Activated naive CD4-positive, alpha-beta T cell treated with anti-CD3 and anti-CD28 coated beads for 36 hours (primary cell): ENCODE data around the gene KDM4B. TPM values are rescaled to one million over a fixed set of nuclear protein-coding genes. Genes with fewer than 3 reads are reported as not detected.

ENCODE experiments used
- CTCF ChIA-PET: fragments of 350-600 bp; sonication (Branson Sonifier 250); formaldehyde crosslinking; loops from one replicate; lab custom pipeline; 2021; ENCODE audit warnings: antibody characterized with exemption; lab: Charles Lee
- DNase-seq: peaks from one replicate; pipeline ENCODE4 v3.0.0-alpha.2; 2020
- H3K27ac Mint-ChIP-seq: one replicate; pipeline ENCODE4 v1.8.0; 2021; ENCODE audit warnings: mild to moderate bottlenecking, mixed read lengths
- H3K27me3 Mint-ChIP-seq: one replicate; pipeline ENCODE4 v1.8.0; 2021; ENCODE audit warnings: low read depth, mixed read lengths
- H3K36me3 Mint-ChIP-seq: one replicate; pipeline ENCODE4 v1.8.0; 2021; ENCODE audit warnings: low read depth, mixed read lengths
- H3K4me1 Mint-ChIP-seq: one replicate; pipeline ENCODE4 v1.8.0; 2021; ENCODE audit warnings: low read depth, mixed read lengths
- H3K4me3 Mint-ChIP-seq: one replicate; pipeline ENCODE4 v1.8.0; 2021; ENCODE audit warnings: mild to moderate bottlenecking, moderate library complexity, mixed read lengths
- H3K9me3 Mint-ChIP-seq: one replicate; pipeline ENCODE4 v1.8.0; 2021; ENCODE audit warnings: mixed read lengths
- intact Hi-C: fragments of 100-400 bp; cut with micrococcal nuclease; formaldehyde crosslinking; loops from one replicate; pipeline ENCODE4 v1.15.1; 2023
- total RNA-seq, 2 experiments: library from RNA; stranded (reverse); gene quantifications; one replicate each; pipeline ENCODE4 v1.2.3, GENCODE V29; 2021

The KDM4B gene
- total RNA-seq, 2 experiments from 2014 or later: 10.5 to 12.7 TPM

- H3K36me3 Mint-ChIP-seq: peaks cover 2% of the 10 kb centered on the region
- no peak overlapping the region for H3K27ac Mint-ChIP-seq
- no peaks in the 10 kb centered on the region for H3K9me3 Mint-ChIP-seq
- DNase-seq: no peak
- CTCF ChIA-PET: interaction anchor here (0.7 kb wide), 1 partner anchor 519 kb away, joined by 3 read pairs; no protein-coding TSS in a partner anchor
- peaks cover 1% of the 10 kb centered on the region for H3K4me1 Mint-ChIP-seq
- intact Hi-C loops: no loop called here
- no peaks in the 10 kb centered on the region for H3K27me3 Mint-ChIP-seq
- H3K4me3 Mint-ChIP-seq: no peak overlapping the region
These were observed 84.1 kb downstream of the KDM4B start for GRCh38 chr19:5052945-5053485.

DNA sequence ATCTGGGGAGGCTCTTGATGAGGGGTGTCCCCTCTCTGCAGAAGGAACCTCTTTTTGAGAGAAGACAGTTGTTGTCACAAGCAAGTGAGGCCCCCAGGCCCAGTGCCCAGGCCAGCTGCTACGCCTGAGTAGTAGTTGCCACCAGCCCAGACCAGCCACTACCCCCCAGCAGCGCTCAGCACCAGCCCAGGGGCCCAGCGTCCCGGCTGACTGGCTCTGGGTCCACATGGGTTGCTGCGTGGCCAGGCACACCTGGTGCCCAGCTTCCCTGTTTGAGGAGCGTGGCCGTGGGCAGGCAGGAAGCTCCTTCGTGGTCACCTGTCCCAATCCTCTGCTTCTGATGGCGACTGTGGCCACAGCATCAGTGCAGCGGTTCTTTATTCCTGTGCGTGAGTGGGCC lies 84.7 kb downstream of the KDM4B start:
- Mint-ChIP-seq H3K27ac (no peak overlapping the region), H3K4me3 (no peak overlapping the region), H3K4me1 (no peaks in the 10 kb centered on the region), H3K9me3 (no peaks in the 10 kb centered on the region), H3K36me3 (peaks cover 2% of the 10 kb centered on the region), H3K27me3 (no peaks in the 10 kb centered on the region)
- DNase-seq: no peak
- CTCF ChIA-PET: interaction anchor here (1.0 kb wide), 1 partner anchor 494 kb away, joined by 3 read pairs; no protein-coding TSS in a partner anchor
- intact Hi-C loops: no loop called here

GRCh38 chr19:5054551-5055456 lies 85.9 kb downstream of the KDM4B start:
- Mint-ChIP-seq H3K27me3 (no peaks in the 10 kb centered on the region), H3K4me1 (no peaks in the 10 kb centered on the region), H3K36me3 (peaks cover 2% of the 10 kb centered on the region), H3K4me3 (no peak overlapping the region), H3K27ac (no peak overlapping the region), H3K9me3 (no peaks in the 10 kb centered on the region)
- CTCF ChIA-PET: interaction anchor here (1.0 kb wide), 1 partner anchor 493 kb away, joined by 3 read pairs; no protein-coding TSS in a partner anchor
- DNase-seq: no peak
- intact Hi-C loops: no loop called here

DNA sequence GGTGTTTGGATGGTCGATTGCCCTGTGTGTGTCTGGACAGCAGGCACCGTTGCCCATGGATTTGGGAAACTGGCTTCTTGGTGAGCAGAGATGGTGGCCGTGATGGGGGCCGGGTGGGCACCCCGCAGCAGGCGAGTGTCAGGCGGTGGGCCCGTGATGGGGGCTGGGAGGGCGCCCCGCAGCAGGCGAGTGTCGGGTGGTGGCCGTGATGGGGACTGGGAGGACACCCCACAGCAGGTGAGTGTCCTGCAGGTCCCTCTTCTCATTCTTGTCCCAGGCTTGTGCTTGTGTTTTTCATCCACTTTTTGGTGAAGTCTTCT lies 86.5 kb downstream of the KDM4B start:
- Mint-ChIP-seq H3K36me3 (peaks cover 3% of the 10 kb centered on the region), H3K4me1 (no peaks in the 10 kb centered on the region), H3K27ac (no peak overlapping the region), H3K4me3 (no peak overlapping the region), H3K9me3 (no peaks in the 10 kb centered on the region), H3K27me3 (no peaks in the 10 kb centered on the region)
- CTCF ChIA-PET: no interaction called here
- intact Hi-C loops: no loop called here
- DNase-seq: no peak

DNA sequence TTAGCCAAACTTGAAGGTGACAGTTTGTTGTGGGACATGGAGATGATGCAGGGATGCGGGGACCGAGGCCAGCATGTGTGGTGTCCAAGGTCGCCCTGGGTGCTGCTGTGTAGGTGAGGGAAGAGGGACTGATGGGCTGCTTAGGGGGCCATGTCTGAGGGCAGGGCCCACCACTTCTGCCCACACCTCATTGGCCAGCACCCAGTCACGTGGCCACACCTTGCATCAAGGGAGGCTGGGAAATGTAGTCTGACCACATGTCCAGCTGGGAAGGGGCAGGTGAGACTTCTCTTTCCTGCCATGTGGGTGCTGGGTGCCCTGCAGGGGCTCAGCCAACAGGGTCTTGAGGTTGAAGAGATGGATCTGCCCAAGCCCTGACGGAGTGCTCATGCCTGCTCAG lies 88.9 kb downstream of the KDM4B start:
- intact Hi-C loops: no loop called here
- CTCF ChIA-PET: no interaction called here
- H3K27ac Mint-ChIP-seq: no peak overlapping the region
- H3K4me3 Mint-ChIP-seq: no peak overlapping the region
- H3K4me1 Mint-ChIP-seq: no peaks in the 10 kb centered on the region
- H3K9me3 Mint-ChIP-seq: peaks cover 9% of the 10 kb centered on the region
- H3K27me3 Mint-ChIP-seq: no peaks in the 10 kb centered on the region
- no peak for DNase-seq
- peaks cover 20% of the 10 kb centered on the region for H3K36me3 Mint-ChIP-seq

GRCh38 chr19:5058521-5059212 lies 89.8 kb downstream of the KDM4B start:
- CTCF ChIA-PET: no interaction called here
- H3K4me1 Mint-ChIP-seq: no peaks in the 10 kb centered on the region

GRCh38 chr19:5059213-5059574 lies 90.3 kb downstream of the KDM4B start:
- no peak overlapping the region for H3K27ac Mint-ChIP-seq
- no peak overlapping the region for H3K4me3 Mint-ChIP-seq
- CTCF ChIA-PET: no interaction called here
- H3K9me3 Mint-ChIP-seq: peaks cover 13% of the 10 kb centered on the region
- H3K4me1 Mint-ChIP-seq: no peaks in the 10 kb centered on the region
- peaks cover 24% of the 10 kb centered on the region for H3K36me3 Mint-ChIP-seq
- no peaks in the 10 kb centered on the region for H3K27me3 Mint-ChIP-seq
- intact Hi-C loops: no loop called here
- no peak for DNase-seq

More at GRCh38 chr19:5058521-5059212, 89.8 kb downstream of the KDM4B start:
- H3K36me3 Mint-ChIP-seq: peaks cover 24% of the 10 kb centered on the region
- H3K4me3 Mint-ChIP-seq: no peak overlapping the region
- no peaks in the 10 kb centered on the region for H3K27me3 Mint-ChIP-seq
- intact Hi-C loops: no loop called here
- no peak for DNase-seq
- peaks cover 13% of the 10 kb centered on the region for H3K9me3 Mint-ChIP-seq
- no peak overlapping the region for H3K27ac Mint-ChIP-seq

GRCh38 chr19:5059793-5060192 lies 90.9 kb downstream of the KDM4B start:
- H3K27me3 Mint-ChIP-seq: no peaks in the 10 kb centered on the region
- intact Hi-C loops: no loop called here
- CTCF ChIA-PET: no interaction called here

GRCh38 chr19:5062195-5062594 lies 93.3 kb downstream of the KDM4B start:
- CTCF ChIA-PET: no interaction called here
- no peak for DNase-seq
- intact Hi-C loops: no loop called here
- Mint-ChIP-seq H3K9me3 (peaks cover 13% of the 10 kb centered on the region), H3K4me3 (no peak overlapping the region), H3K36me3 (peaks cover 24% of the 10 kb centered on the region), H3K4me1 (no peaks in the 10 kb centered on the region), H3K27ac (no peak overlapping the region), H3K27me3 (no peaks in the 10 kb centered on the region)

More at GRCh38 chr19:5059793-5060192, 90.9 kb downstream of the KDM4B start:
- H3K9me3 Mint-ChIP-seq: peaks cover 13% of the 10 kb centered on the region
- peaks cover 24% of the 10 kb centered on the region for H3K36me3 Mint-ChIP-seq
- no peak for DNase-seq
- no peaks in the 10 kb centered on the region for H3K4me1 Mint-ChIP-seq
- no peak overlapping the region for H3K27ac Mint-ChIP-seq
- H3K4me3 Mint-ChIP-seq: no peak overlapping the region

DNA sequence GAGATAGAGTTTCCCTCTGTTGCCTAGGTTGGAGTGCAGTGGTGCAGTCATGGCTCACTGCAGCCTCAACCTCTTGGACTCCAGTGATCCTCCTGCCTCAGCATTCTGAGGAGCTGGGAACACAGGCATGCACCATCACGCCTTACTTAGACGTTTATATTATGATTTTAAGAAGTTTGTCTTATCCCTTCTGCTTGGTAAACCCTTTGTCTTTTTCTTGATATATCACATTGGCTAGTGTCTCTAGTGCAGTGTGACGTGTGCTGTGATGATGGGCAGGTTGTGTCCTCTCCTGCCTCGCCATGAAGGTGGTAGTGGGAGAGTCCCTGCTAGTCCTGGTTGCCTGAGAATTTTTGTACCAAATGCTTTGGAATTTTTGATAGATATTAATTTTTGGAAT lies 93.9 kb downstream of the KDM4B start:
- peaks cover 22% of the 10 kb centered on the region for H3K36me3 Mint-ChIP-seq
- no peak overlapping the region for H3K27ac Mint-ChIP-seq
- intact Hi-C loops: no loop called here
- no peak for DNase-seq
- peaks cover 13% of the 10 kb centered on the region for H3K9me3 Mint-ChIP-seq
- H3K27me3 Mint-ChIP-seq: no peaks in the 10 kb centered on the region
- H3K4me3 Mint-ChIP-seq: no peak overlapping the region
- CTCF ChIA-PET: no interaction called here
- no peaks in the 10 kb centered on the region for H3K4me1 Mint-ChIP-seq

DNA sequence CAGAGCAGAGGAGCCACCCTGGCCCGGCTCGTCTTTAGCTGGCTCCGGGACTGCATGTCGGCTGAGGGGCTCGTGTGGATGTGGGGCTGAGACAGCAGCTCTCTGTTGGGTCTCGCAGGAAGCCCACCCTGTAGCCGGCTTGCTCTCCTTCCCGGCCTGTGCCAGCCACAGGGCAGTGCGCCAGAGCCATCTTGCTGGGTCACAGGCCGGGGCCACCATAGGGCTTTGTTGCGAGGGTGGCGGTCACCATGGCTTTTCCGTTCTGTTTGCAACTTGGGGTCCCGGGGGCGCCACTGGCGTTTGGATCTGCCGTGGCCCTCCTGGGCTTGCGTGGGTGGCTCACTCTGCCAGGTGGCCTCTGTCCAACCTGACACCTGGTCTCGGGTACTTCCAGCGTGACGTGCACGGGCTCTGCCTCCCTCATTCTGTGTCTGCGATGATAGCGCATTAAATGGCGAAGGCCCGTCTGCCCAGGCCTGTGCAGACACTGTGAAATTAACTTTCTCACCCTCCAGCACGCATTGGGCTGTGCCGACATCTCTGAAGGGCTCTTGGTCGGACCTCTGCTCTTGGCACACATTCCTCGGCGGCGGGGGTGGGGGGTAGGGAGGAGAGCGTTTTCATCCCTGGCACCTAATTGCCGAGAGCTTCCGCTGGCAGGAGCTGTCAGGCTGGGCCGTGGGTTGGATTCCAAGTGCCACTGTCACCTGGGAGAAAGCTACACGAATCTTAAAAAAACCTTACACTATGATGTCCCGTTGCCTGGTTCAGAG lies 95.1 kb downstream of the KDM4B start:
- intact Hi-C loops: no loop called here
- Mint-ChIP-seq H3K9me3 (peaks cover 13% of the 10 kb centered on the region), H3K27ac (no peak overlapping the region), H3K27me3 (no peaks in the 10 kb centered on the region), H3K36me3 (peaks cover 22% of the 10 kb centered on the region), H3K4me1 (no peaks in the 10 kb centered on the region), H3K4me3 (no peak overlapping the region)
- CTCF ChIA-PET: no interaction called here
- DNase-seq: no peak

DNA sequence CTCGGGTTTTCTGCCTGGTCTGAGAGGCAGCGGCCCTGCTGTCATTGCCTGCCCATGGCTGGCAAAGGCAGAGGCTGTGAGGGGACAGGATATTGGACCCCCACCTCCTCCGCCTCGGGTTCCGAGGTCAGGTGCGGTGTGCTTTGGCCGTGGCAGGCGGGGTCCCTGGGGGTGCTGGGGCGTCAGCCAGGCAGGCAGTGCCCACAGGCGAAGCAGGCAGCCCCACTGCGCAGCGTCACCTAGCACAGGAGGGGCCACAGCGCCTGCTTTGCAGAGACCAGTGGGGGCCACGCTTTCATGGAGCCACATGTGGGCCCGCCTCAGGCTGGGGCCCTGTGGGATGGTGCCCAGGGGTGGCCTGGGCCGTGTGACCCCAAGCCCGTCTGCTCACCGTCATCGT lies 96.0 kb downstream of the KDM4B start:
- intact Hi-C loops: no loop called here
- CTCF ChIA-PET: no interaction called here

More for the DNA sequence above, 96.0 kb downstream of the KDM4B start:
- no peaks in the 10 kb centered on the region for H3K27me3 Mint-ChIP-seq
- no peak for DNase-seq
- no peaks in the 10 kb centered on the region for H3K4me1 Mint-ChIP-seq
- H3K36me3 Mint-ChIP-seq: peaks cover 22% of the 10 kb centered on the region
- H3K4me3 Mint-ChIP-seq: no peak overlapping the region
- no peak overlapping the region for H3K27ac Mint-ChIP-seq
- H3K9me3 Mint-ChIP-seq: peaks cover 13% of the 10 kb centered on the region
